IMR-90 (cell line): Measurements from ENCODE around the gene ALCAM. TPM values are rescaled to one million over a fixed set of nuclear protein-coding genes. Genes with fewer than 3 reads are reported as not detected.
A peak's percentile ranks its signal among the peaks of the same experiment; 100 is the strongest.

Experiments used
- ATAC-seq: fragments of 200-7000 bp; cut with Tn5 transposase; 2 replicates; pipeline ENCODE4 v1.9.1; 2020; ENCODE audit warnings: low read depth, mild to moderate bottlenecking, moderate library complexity
- BruUV-seq: library from RNA; stranded (reverse); fragments of 400-500 nt; replicated peaks from 2 replicates; lab custom pipeline; 2021; lab: Mats Ljungman, UMichigan
- CTCF ChIA-PET: fragments of 300-600 bp; formaldehyde crosslinking; extraction: SDS; loops from one replicate; lab custom pipeline; 2021; ENCODE audit warnings: antibody characterized with exemption; lab: Yijun Ruan, JAX
- POLR2A ChIA-PET: fragments of 300-600 bp; sonication (Branson Sonifier 250); formaldehyde crosslinking; loops from one replicate; lab custom pipeline; 2022; ENCODE audit warnings: antibody characterized with exemption; ENCODE audit not compliant: unreplicated experiment; lab: Charles Lee
- DNase-seq: peaks from one replicate; pipeline ENCODE4 v3.0.0; 2013
- H2AFZ ChIP-seq: replicated peaks from 2 replicates; pipeline ENCODE3; 2013; ENCODE audit warnings: low read length, mild to moderate bottlenecking; ENCODE audit not compliant: poor library complexity
- H2AK5ac ChIP-seq: 2 replicates; pipeline ENCODE4 v1.6.1; 2013; ENCODE audit warnings: low read depth, low read length, inconsistent platforms
- H2AK9ac ChIP-seq: replicated peaks from 2 replicates; pipeline ENCODE3; 2013; ENCODE audit warnings: mild to moderate bottlenecking, low read depth, low read length, moderate library complexity; ENCODE audit not compliant: poor library complexity
- H2BK120ac ChIP-seq: 2 replicates; pipeline ENCODE4 v1.6.1; 2013; ENCODE audit warnings: low read depth, low read length, inconsistent platforms
- H2BK15ac ChIP-seq: 3 replicates; pipeline ENCODE4 v1.6.1; 2013; ENCODE audit warnings: low read depth, low read length, inconsistent platforms
- H2BK20ac ChIP-seq: 2 replicates; pipeline ENCODE4 v1.6.1; 2013; ENCODE audit warnings: low read depth, mild to moderate bottlenecking, inconsistent platforms, low read length, moderate library complexity
- H2BK5ac ChIP-seq: 2 replicates; pipeline ENCODE4 v1.6.1; 2013; ENCODE audit warnings: mild to moderate bottlenecking, low read depth, low read length, inconsistent platforms; ENCODE audit not compliant: poor library complexity, severe bottlenecking
- H3K14ac ChIP-seq: replicated peaks from 2 replicates; pipeline ENCODE4 v1.6.1; 2013; ENCODE audit warnings: low read depth, low read length, inconsistent platforms
- H3K18ac ChIP-seq: 2 replicates; pipeline ENCODE4 v1.6.1; 2013; ENCODE audit warnings: low read depth, low read length, control low read depth
- H3K23ac ChIP-seq: 2 replicates; pipeline ENCODE4 v1.6.1; 2013; ENCODE audit warnings: low read depth, low read length, inconsistent platforms
- H3K27ac ChIP-seq: 2 replicates; pipeline ENCODE4 v1.5.1; 2013; ENCODE audit warnings: mild to moderate bottlenecking, control low read depth, low read length; ENCODE audit not compliant: insufficient read depth
- H3K27me3 ChIP-seq: 2 replicates; pipeline ENCODE4 v1.6.1; 2013; ENCODE audit warnings: low read length; ENCODE audit not compliant: control insufficient read depth, insufficient read depth
- H3K36me3 ChIP-seq: 2 replicates; pipeline ENCODE4 v1.6.1; 2013; ENCODE audit warnings: low read length, mixed read lengths; ENCODE audit not compliant: control insufficient read depth, insufficient read depth
- H3K4ac ChIP-seq: 2 replicates; pipeline ENCODE4 v1.6.1; 2013; ENCODE audit warnings: low read depth, low read length, inconsistent platforms
- H3K4me1 ChIP-seq: 2 replicates; pipeline ENCODE4 v1.6.1; 2013; ENCODE audit warnings: low read length, mixed read lengths; ENCODE audit not compliant: control insufficient read depth, insufficient read depth
- H3K4me2 ChIP-seq: 2 replicates; pipeline ENCODE4 v1.6.1; 2013; ENCODE audit warnings: low read depth, mild to moderate bottlenecking, control low read depth, low read length, moderate library complexity
- H3K4me3 ChIP-seq: 2 replicates; pipeline ENCODE4 v1.5.1; 2013; ENCODE audit warnings: low read depth, mild to moderate bottlenecking, control low read depth, low read length, moderate library complexity; ENCODE audit not compliant: insufficient read depth
- H3K56ac ChIP-seq: 2 replicates; pipeline ENCODE4 v1.6.1; 2013; ENCODE audit warnings: low read length, inconsistent platforms; ENCODE audit not compliant: insufficient read depth; ENCODE audit errors: extremely low read depth
- H3K79me1 ChIP-seq, 2 experiments: 2 replicates each; pipeline ENCODE4 v1.6.1; 2013; ENCODE audit warnings: low read length in 2 of 2, inconsistent platforms in 1 of 2, low read depth in 1 of 2
- H3K9ac ChIP-seq: 2 replicates; pipeline ENCODE4 v1.6.1; 2013; ENCODE audit warnings: low read depth, low read length, control low read depth
- H3K9me1 ChIP-seq: 2 replicates; pipeline ENCODE4 v1.6.1; 2013; ENCODE audit warnings: low read length, inconsistent platforms; ENCODE audit not compliant: insufficient read depth
- H3K9me3 ChIP-seq: 2 replicates; pipeline ENCODE4 v1.6.1; 2013; ENCODE audit warnings: low read length; ENCODE audit not compliant: control insufficient read depth, insufficient read depth
- H4K20me1 ChIP-seq: 2 replicates; pipeline ENCODE4 v1.6.1; 2013; ENCODE audit warnings: low read length, inconsistent platforms; ENCODE audit not compliant: insufficient read depth
- H4K5ac ChIP-seq: 2 replicates; pipeline ENCODE4 v1.6.1; 2013; ENCODE audit warnings: mild to moderate bottlenecking, low read depth, low read length, control low read depth
- H4K8ac ChIP-seq, 2 experiments: 2 replicates each; pipeline ENCODE4 v1.6.1; 2013; ENCODE audit warnings: low read depth in 2 of 2, low read length in 2 of 2, control low read depth in 1 of 2, inconsistent platforms in 1 of 2
- H4K91ac ChIP-seq: 2 replicates; pipeline ENCODE4 v1.6.1; 2013; ENCODE audit warnings: low read depth, low read length, inconsistent platforms; ENCODE audit not compliant: insufficient read depth
- CEBPB ChIP-seq: IDR thresholded peaks from 2 replicates; pipeline ENCODE4 v1.6.1; 2012; ENCODE audit warnings: low read depth, low read length, improper control_type of control experiment
- CHD1 ChIP-seq: IDR thresholded peaks from 2 replicates; pipeline ENCODE4 v1.6.1; 2012; ENCODE audit warnings: low read depth, low read length, improper control_type of control experiment
- CTCF ChIP-seq: conservative IDR thresholded peaks from 2 replicates; pipeline ENCODE4 v1.5.1; 2012; ENCODE audit warnings: mild to moderate bottlenecking, low read depth, low read length, improper control_type of control experiment
- ELK1 ChIP-seq: fragments of 150-350 bp; IDR thresholded peaks from 2 replicates; pipeline ENCODE4 v1.6.1; 2016; ENCODE audit warnings: low read depth, mild to moderate bottlenecking, low read length, moderate library complexity, borderline replicate concordance
- FOS ChIP-seq: fragments of 150-350 bp; IDR thresholded peaks from 2 replicates; pipeline ENCODE4 v1.6.1; 2016; ENCODE audit warnings: low read depth, low read length
- MAFK ChIP-seq: IDR thresholded peaks from 2 replicates; pipeline ENCODE4 v1.6.1; 2012; ENCODE audit warnings: low read depth, low read length, improper control_type of control experiment
- MAZ ChIP-seq: IDR thresholded peaks from 2 replicates; pipeline ENCODE4 v1.6.1; 2012; ENCODE audit warnings: low read depth, mild to moderate bottlenecking, low read length, improper control_type of control experiment, moderate library complexity, borderline replicate concordance
- MXI1 ChIP-seq: IDR thresholded peaks from 2 replicates; pipeline ENCODE4 v1.6.1; 2012; ENCODE audit warnings: low read depth, mild to moderate bottlenecking, low read length, moderate library complexity, borderline replicate concordance
- NFE2L2 ChIP-seq: fragments of 150-350 bp; IDR thresholded peaks from 2 replicates; pipeline ENCODE4 v1.6.1; 2016; ENCODE audit warnings: low read depth, mild to moderate bottlenecking, low read length
- POLR2A ChIP-seq: IDR thresholded peaks from 2 replicates; pipeline ENCODE4 v1.6.1; 2012; ENCODE audit warnings: mild to moderate bottlenecking, low read depth, low read length
- RAD21 ChIP-seq: IDR thresholded peaks from 2 replicates; pipeline ENCODE4 v1.6.1; 2012; ENCODE audit warnings: low read length, improper control_type of control experiment
- RCOR1 ChIP-seq: IDR thresholded peaks from 2 replicates; pipeline ENCODE4 v1.6.1; 2012; ENCODE audit warnings: mild to moderate bottlenecking, low read length, improper control_type of control experiment; ENCODE audit not compliant: insufficient replicate concordance
- RFX5 ChIP-seq: IDR thresholded peaks from 2 replicates; pipeline ENCODE4 v1.8.0; 2012; ENCODE audit warnings: low read depth, mild to moderate bottlenecking, low read length, moderate library complexity
- SMC3 ChIP-seq: fragments of 150-350 bp; IDR thresholded peaks from 2 replicates; pipeline ENCODE4 v1.6.1; 2016; ENCODE audit warnings: low read depth, mild to moderate bottlenecking, antibody characterized with exemption, low read length, moderate library complexity
- USF2 ChIP-seq: fragments of 150-350 bp; IDR thresholded peaks from 2 replicates; pipeline ENCODE4 v1.6.1; 2017; ENCODE audit warnings: mild to moderate bottlenecking, antibody characterized with exemption, low read length, low read depth
- WGBS, 2 experiments: methylation state at CpG; one replicate each; pipeline versions ENCODE4 v1.1.5 to v1.1.7; 2013; ENCODE audit warnings: missing lambda C conversion rate in 2 of 2; ENCODE audit not compliant: insufficient read length in 1 of 2; ENCODE audit errors: extremely low coverage in 2 of 2; 5-methylcytosine and 5-hydroxymethylcytosine counted together
- dilution Hi-C: fragments of 300-500 bp; cut with HindIII; formaldehyde crosslinking; loops from one replicate; pipeline ENCODE4 v1.14.3; 2018; ENCODE audit warnings: low sequenced_read_pairs; ENCODE audit not compliant: unreplicated experiment
- in situ Hi-C: fragments of 300-500 bp; cut with MboI; formaldehyde crosslinking; loops from 3 replicates; pipeline ENCODE4 v1.14.3; 2019; ENCODE audit warnings: low sequenced_read_pairs, inconsistent platforms, mixed read lengths
- intact Hi-C: fragments of 100-400 bp; cut with micrococcal nuclease; formaldehyde crosslinking; loops from 2 replicates; pipeline ENCODE4 v1.10.0; 2022
- polyA plus RNA-seq, 3 experiments: library from polyadenylated mRNA; depleted of rRNA; stranded (reverse); fragments of >200 nt; gene quantifications; 2 replicates each; pipeline ENCODE4 v1.2.3, GENCODE V29; 2012; ENCODE audit warnings: low replicate concordance in 1 of 3
- total RNA-seq: library from RNA; depleted of rRNA; stranded (reverse); fragments of >200 nt; gene quantifications from 2 replicates; pipeline ENCODE4 v1.2.3, GENCODE V29; 2012

ALCAM gene
- total and polyA plus RNA-seq, 2 of the 4 experiments (the other 2 are of a cell fraction): 117 to 423 TPM

- no CpG with 5 or more reads among the region's 3 CpGs for WGBS, 2 experiments
- Histone ChIP-seq H3K79me1 (peaks cover 14 to 53% of the 10 kb centered on the region in 2 experiments), H3K56ac (no peak overlapping the region), H4K20me1 (peaks cover 21% of the 10 kb centered on the region; the same call in 1 of the 2 replicates), H3K9me1 (peaks cover 14% of the 10 kb centered on the region), H3K4me2 (peak overlapping the region; percentile 25; the same call in 1 of the 2 replicates), H3K23ac (no peak overlapping the region), H2AFZ (no peak overlapping the region), H3K4me3 (no peak overlapping the region), H2AK9ac (no peak overlapping the region), H3K4ac (no peak overlapping the region), H2BK15ac (no peak overlapping the region), H3K14ac (no peak overlapping the region), H3K9ac (no peak overlapping the region), H4K8ac (no peak overlapping the region), H3K4me1 (0 out of 2 replicates have a peak, but pooled peaks cover 2% of the 10 kb centered on the region), H2AK5ac (no peak overlapping the region), H4K5ac (no peak overlapping the region), H2BK5ac (peak overlapping the region; percentile 59), H3K9me3 (no peaks in the 10 kb centered on the region), H3K36me3 (no peaks in the 10 kb centered on the region), H3K27me3 (no peaks in the 10 kb centered on the region), H2BK20ac (no peak overlapping the region), H3K27ac (no peak overlapping the region), H4K91ac (no peak overlapping the region; the same call in 1 of the 2 replicates), H3K18ac (no peak overlapping the region), H2BK120ac (no peak overlapping the region)
- ChIA-PET POLR2A (interaction anchor here (0.5 kb wide), 1 partner anchor 614 kb away, joined by 3 read pairs; no protein-coding TSS in a partner anchor), CTCF (interaction anchor here (1.5 kb wide), 1 partner anchor 10 kb away, joined by 3 read pairs; no protein-coding TSS in a partner anchor)
- in situ Hi-C loops: no loop called here
- dilution Hi-C loops: no loop called here
- no TSS peak for BruUV-seq
- DNase-seq: peak; percentile 50
- no peak for ATAC-seq
- intact Hi-C loops: no loop called here
- TF ChIP-seq MXI1: no peak
- no peak for TF ChIP-seq FOS
- TF ChIP-seq ELK1: no peak
- no peak for TF ChIP-seq POLR2A
- TF ChIP-seq RCOR1: no peak
- no peak for TF ChIP-seq SMC3
- TF ChIP-seq CEBPB: no peak
- no peak for TF ChIP-seq CTCF
- TF ChIP-seq CHD1: no peak
- no peak for TF ChIP-seq RFX5
- no peak for TF ChIP-seq NFE2L2
- TF ChIP-seq MAFK: no peak
- no peak for TF ChIP-seq USF2
- TF ChIP-seq RAD21: no peak
- no peak for TF ChIP-seq MAZ
Measured at GRCh38 chr3:105458518-105459215, 92.0 kb downstream of the ALCAM start.
